RCC 7860 (cell line): ENCODE measurements around the gene XRCC2.
"Not testable (repeated sequence)": the region's sequence is repeated elsewhere in the genome, so short reads cannot be mapped to it uniquely, and the experiment has no call there.

Source experiments
- DNase-seq: peaks from one replicate; pipeline ENCODE4 v3.0.0-alpha.2; 2015; ENCODE audit warnings: low spot score
- FAIRE-seq: peaks from 2 replicates; lab custom pipeline; 2012; peaks lifted over from hg19 to GRCh38; lab: Jason Lieb, UNC

XRCC2 gene

GRCh38 chr7:152675759-152676636, at the start of gene XRCC2:
Gene XRCC2, minus strand, starts transcription at chr7:152676141. Its CDS starts 62 bp downstream, at chr7:152676079.
- DNase-seq: peak; percentile 87
- no peak for FAIRE-seq

DNA sequence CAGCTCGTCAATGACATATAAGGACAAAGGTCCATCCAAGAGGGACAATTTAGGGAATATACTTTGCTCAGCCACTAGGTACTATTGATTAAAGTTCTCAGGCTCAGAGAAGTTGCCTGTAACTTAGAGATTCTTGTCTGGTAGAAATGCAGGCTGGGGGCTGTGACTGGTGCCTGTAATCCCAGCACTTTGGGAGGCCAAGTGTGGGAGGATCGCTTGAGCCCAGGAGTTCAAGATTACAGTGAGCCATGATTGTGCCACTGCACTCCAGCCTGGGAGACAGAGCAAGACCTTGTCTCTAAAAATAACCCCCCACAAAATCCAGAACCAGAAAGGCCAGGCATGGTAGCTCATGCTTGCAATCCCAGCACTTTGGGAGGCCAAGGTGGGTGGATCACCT, 47.4 kb upstream of the XRCC2 start:
- no peak for FAIRE-seq
- no peak for DNase-seq

- FAIRE-seq, DNase-seq: not testable (repeated sequence)
Observed at GRCh38 chr7:152712412-152713042, 36.6 kb upstream of the XRCC2 start.

DNA sequence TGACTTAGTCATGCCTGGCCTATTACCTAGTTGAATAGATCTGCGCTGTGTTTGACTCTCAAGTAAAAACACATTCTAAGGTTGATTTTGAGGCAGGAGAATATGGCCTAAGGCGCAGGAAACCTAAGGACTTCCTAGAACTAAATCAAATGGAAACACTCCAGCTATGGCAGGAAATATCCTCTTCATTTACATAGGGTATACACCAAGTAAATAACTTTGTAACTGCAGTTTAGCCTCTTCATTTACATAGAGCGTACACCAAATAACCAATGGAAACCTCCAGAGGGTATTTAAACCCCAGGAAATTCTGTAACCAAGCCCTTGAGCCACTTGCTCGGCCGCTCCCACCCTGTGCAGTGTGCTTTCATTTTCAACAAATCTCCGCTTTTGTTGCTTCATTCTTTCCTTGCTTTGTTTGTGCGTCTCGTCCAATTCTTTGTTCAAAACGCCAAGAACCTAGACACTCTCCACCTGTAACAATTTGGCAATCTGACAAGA, 35.6 kb upstream of the XRCC2 start:
- DNase-seq (no peak), FAIRE-seq (no peak)

DNA sequence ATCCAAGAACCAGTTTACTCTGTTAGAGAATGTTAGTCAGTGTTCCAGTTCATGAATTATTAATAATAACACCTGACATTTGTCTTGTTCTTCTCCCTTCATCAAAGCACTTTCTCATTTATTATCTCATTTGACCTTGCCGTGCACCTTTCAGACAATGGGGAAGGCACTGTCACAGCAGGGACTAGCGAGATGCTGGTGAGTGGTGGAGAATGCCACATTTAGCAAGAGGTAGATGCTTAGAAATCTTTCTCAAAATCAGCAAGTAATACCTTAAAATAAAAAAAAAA, 34.2 kb upstream of the XRCC2 start:
- no peak for FAIRE-seq

DNA sequence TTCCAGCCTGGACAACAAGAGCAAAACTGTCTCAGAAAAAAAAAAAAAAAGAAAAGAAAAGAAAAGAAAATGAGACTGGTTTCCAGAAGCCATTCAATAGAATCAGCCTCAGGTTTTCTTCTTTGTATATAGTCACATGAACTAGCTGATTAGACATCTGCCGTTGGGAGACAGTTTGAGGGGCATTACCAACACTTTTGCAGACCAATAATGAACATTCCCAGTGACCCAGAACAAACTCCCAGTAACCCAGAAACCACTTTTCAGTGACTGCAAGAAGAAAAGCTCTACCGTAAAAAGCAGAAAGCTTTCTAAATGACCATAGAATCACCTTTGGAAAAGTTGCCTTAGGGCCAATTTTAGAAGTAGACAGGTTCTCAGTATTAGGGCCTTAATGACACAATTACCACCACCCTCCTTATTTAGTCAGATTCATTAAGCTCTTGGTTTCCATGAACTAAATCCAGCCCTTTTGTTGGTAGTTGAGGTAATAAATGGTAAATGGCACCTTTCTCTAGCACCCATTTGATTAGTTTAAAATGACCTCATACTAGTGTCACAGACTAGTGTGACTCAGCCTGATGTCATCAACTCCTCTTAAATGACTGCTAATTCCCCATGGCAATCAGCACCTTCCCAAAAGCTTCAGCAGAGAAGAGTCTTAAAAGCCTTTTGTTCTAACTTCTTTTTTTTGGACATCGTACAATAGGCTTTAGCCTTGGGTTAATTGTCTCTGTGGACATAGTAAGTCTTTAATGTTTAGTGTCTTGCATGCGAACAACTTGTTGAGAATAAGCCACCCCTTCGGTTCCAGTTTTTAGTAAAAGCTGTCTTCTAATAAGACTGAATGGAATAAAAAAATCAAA, 33.6 kb upstream of the XRCC2 start:
- peak; percentile 66 for DNase-seq
- FAIRE-seq: peak; percentile 66

More for the DNA sequence above, 34.2 kb upstream of the XRCC2 start:
- DNase-seq: no peak

GRCh38 chr7:152704796-152705384, 28.9 kb upstream of the XRCC2 start:
- DNase-seq (no peak), FAIRE-seq (no peak)

- FAIRE-seq: no peak
- no peak for DNase-seq
Observed at GRCh38 chr7:152699079-152699478, 23.1 kb upstream of the XRCC2 start.

DNA sequence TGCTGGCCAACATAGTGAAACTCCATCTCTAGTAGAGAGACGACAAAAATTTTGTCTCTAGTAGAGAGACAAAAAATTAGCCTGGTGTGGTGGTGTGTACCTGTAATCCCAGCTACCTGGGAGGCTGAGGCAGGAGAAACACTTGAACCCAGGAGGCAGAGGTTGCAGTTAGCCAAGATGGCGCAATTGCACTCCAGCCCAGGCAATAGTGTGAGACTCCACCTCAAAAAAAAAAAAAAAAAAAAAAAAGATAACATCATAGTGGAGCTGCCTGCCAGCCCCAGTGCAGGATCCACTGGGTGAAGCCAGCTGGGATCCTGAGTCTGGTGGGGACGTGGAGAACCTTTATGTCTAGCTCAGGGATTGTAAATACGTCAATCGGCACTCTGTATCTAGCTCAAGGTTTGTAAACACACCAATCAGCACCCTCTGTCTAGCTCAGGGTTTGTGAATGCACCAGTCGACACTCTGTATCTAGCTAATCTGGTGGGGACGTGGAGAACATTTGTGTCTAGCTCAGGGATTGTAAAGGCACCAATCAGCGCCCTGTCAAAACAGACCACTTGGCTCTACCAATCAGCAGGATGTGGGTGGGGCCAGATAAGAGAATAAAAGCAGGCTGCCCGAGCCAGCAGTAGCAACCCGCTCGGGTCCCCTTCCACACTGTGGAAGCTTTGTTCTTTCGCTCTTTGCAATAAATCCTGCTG, 21.5 kb upstream of the XRCC2 start:
- not testable (repeated sequence) for FAIRE-seq, DNase-seq

DNA sequence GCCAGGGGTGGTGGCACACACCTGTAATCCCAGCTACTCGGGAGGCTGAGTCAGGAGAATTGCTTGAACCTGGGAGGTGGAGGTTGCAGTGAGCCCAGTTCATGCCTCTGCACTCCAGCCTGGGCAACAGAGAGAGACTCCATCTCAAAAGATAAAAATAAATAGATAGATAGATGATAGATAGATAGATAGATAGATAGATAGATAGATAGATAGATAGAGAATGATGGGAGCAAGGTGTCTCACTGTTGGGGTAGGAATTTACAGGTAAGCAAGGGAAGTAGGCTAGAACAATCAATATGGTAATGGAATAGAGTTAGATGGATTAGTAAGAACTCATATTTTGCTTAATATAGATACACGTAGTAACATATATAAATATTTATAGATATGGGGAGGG, 16.3 kb upstream of the XRCC2 start:
- DNase-seq, FAIRE-seq: not testable (repeated sequence)

GRCh38 chr7:152683297-152683696, 7.4 kb upstream of the XRCC2 start:
- FAIRE-seq: no peak

DNA sequence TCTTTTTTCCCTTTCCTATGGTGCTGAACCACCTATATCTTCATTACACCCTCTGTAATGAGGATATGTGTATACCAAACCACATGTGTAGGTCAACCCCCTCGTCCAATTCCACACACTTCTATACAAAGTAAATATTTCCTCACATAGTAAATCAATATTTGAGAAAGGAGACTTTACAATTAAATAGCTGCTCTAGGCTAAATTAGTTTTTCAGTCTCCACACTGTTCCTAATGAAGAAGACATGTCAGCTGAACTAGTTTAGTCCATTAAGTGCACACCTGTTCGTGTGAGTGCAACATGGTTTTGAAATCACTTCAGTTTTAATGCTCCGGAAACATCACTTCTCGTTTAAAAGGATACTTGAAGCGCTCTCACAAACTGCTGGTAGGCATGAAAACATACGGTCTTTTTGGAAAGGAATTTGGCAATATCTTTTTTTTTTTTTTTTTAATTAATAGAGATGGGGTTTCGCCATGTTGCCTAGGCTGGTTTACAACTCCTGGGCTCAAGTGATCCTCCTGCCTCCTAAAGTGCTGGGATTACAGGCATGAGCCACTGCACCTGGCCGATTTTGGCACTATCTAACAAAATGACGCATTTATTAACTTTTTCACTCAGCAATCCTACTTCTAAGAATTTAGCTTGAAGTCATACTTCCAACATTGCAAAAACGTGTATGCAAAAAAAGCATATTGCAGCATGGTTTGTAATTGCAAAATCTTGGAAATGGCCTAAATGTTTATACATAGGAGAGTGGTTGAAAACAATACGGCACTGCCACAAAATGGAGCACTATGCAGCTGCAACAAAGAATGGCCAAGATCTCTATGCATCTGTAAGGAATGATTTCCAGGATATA, 2.1 kb upstream of the XRCC2 start:
- DNase-seq (no peak), FAIRE-seq (no peak)

More at GRCh38 chr7:152683297-152683696, 7.4 kb upstream of the XRCC2 start:
- DNase-seq: no peak

- DNase-seq (peak; percentile 23), FAIRE-seq (no peak)
Observed at GRCh38 chr7:152674860-152675758, 832 bp downstream of the XRCC2 start.

GRCh38 chr7:152673897-152674296, 2.0 kb downstream of the XRCC2 start:
- no peak for FAIRE-seq

DNA sequence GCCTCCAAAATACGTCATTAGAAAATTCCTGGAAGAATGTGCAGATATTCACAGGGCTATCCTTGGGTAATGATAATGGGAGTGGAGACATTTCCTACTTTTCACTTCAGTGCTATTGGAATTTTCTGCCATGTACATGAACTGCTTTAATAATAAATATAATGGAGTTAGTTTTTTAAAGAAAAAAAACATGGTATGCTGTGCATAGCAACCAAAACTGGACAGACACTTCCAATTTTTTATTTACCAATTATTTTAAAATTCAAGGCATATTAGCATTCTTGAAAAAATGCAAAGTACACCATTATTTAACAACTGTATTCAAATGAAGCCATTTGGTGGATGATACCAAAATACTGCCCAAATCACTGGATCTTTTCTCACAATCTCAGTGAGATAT, 3.3 kb downstream of the XRCC2 start:
- no peak for FAIRE-seq
- no peak for DNase-seq

More at GRCh38 chr7:152673897-152674296, 2.0 kb downstream of the XRCC2 start:
- no peak for DNase-seq

DNA sequence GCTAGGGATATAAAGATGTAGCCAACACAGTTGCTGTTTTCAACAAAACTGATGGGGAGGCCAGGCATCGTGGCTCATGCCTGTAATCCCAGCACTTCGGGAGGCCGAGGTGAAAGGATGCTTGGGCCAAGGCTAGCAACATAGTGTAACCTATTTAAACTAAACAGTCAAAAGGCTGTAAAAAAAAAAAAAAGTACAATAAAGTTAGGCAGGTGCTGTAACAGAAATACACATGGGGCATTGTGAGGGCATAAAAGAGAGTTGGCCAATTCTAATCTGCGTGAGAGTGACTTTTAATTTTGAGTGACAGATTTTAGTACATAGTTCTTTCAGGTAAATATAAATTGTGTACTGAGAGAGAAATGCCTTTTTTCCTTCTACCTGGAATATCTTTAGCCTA, 6.2 kb downstream of the XRCC2 start:
- DNase-seq (no peak), FAIRE-seq (no peak)

GRCh38 chr7:152668975-152669374, 7.0 kb downstream of the XRCC2 start:
- DNase-seq (no peak), FAIRE-seq (no peak)

GRCh38 chr7:152667958-152668357, 8.0 kb downstream of the XRCC2 start:
- FAIRE-seq (no peak), DNase-seq (no peak)
